Amygdala (tissue), 56 donors: ENCODE measurements around the gene HDDC3.
"Not testable (repeated sequence)": the region's sequence is repeated elsewhere in the genome, so short reads cannot be mapped to it uniquely, and the experiment has no call there.

Source experiments
- DNase-seq, 56 donors: peaks; one replicate each; lab custom pipeline; 2025; lab: John Stamatoyannopoulos, UW

Gene HDDC3

GRCh38 chr15:90912770-90913075 is 19.6 kb downstream of the HDDC3 start:
- DNase-seq, result no peak

GRCh38 chr15:90911906-90912769 is 20.2 kb downstream of the HDDC3 start:
- DNase-seq, result no peak

GRCh38 chr15:90911302-90911623 is 21.1 kb downstream of the HDDC3 start:
- DNase-seq, result no peak

- DNase-seq, result no peak
Measured at GRCh38 chr15:90910441-90911301, 21.7 kb downstream of the HDDC3 start.

- DNase-seq, result no peak
Measured at GRCh38 chr15:90909976-90910375, 22.4 kb downstream of the HDDC3 start.

GRCh38 chr15:90909449-90909848 is 22.9 kb downstream of the HDDC3 start:
- DNase-seq, result not testable (repeated sequence)

GRCh38 chr15:90907838-90908507 is 24.4 kb downstream of the HDDC3 start:
- no peak for DNase-seq

GRCh38 chr15:90907051-90907660 is 25.2 kb downstream of the HDDC3 start:
- peak in 2 of 56 donors; percentile 11 to 28 for DNase-seq

GRCh38 chr15:90906181-90906849 is 26.0 kb downstream of the HDDC3 start:
- no peak for DNase-seq

- DNase-seq, result no peak
Measured at GRCh38 chr15:90905306-90906180, 26.8 kb downstream of the HDDC3 start.

GRCh38 chr15:90904746-90905145 is 27.6 kb downstream of the HDDC3 start:
- DNase-seq, result no peak

GRCh38 chr15:90903733-90904536 is 28.4 kb downstream of the HDDC3 start:
- peak in 1 of 56 donors; percentile 47 for DNase-seq

GRCh38 chr15:90902840-90903732 is 29.3 kb downstream of the HDDC3 start, which contains the start of gene MAN2A2:
MAN2A2 (plus strand) TSS chr15:90903302; CDS start chr15:90904208, 906 bp downstream.
- DNase-seq, result peak in 49 of 56 donors; percentile 19 to 85 (median 60)

GRCh38 chr15:90902040-90902839 is 30.1 kb downstream of the HDDC3 start:
- DNase-seq, result peak in 55 of 56 donors; percentile 5 to 87 (median 62)

- DNase-seq, result peak in 11 of 56 donors; percentile 10 to 38 (median 28)
Measured at GRCh38 chr15:90901175-90902039, 30.9 kb downstream of the HDDC3 start.
